Measurements from ENCODE around the gene ACR.
"Not testable (repeated sequence)": the region's sequence is repeated elsewhere in the genome, so short reads cannot be mapped to it uniquely, and the experiment has no call there.

Gene ACR

DNA sequence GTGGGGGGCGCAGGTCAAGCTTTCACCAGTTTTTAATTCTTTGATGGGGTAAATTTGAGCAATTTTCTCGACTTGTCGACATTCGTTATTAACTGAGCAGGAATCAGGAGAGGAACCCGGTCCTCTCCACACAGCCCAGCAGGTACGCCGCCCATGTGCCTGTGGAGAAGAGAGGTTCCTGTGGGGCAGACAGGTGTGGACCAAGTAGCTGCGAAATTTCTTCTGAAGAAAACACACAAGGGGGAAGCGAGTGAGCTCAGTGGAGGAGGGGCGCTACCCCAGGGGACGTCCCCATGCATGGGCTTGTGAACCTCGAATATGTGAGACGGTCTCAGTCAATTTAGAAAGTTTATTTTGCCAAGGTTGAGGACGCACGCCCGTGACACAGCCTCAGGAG, 45.9 kb downstream of the ACR start:
- not testable (repeated sequence) for DNase-seq

DNA sequence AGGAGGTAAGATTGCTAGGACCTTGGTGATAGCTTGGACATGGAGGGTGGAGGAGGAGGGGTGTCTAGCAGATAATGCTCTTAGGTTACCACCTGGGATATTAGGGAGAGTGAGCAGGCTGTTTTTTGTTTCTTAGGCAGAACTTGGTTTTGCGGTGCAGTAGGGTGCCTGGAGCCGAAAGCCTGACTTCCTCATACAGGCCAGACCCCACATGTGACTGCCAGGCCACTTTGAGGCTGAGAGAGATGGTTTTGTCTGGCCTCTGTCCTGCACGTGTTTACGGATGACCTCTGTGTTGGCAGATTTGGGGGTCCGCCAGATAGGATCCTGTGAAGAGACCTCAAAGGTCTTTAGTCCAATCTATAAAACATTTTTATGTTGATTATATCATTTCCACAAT, 47.3 kb downstream of the ACR start:
- DNase-seq: not testable (repeated sequence)

DNA sequence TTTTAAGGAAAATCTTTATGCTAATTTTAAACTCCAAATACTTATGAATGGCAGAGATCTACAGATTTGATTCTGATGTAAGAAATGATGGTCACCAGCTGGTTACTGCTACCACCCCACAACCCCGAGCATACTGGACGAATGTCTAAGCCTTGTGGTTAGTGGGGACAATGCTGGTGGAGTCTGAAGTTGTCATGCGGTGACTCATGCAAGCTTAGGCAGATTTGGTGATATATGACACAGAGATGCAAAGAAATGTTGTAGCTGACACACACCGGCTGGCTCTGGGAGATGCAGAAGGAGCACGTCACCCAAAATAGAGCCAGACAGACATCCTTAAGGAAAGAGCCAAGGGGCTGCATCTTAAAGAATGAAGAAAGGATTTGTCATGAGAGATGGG, 48.9 kb downstream of the ACR start:
- DNase-seq: not testable (repeated sequence)

Data from NCI-H2227 treated with DMSO at 0.1 percent for 48 hours (cell line).